Activated T-helper 2 cell treated with anti-CD3 and anti-CD28 coated beads, Interferon-gamma antibody, Interleukin-2, Interleukin-4, amounts not matched to agents 10 μg/mL and 5 μg/mL and 100 μg/mL, durations not matched to agents 14 hours and 24 hours and 36 hours (primary cell): ENCODE data around the gene MED4. TPM values are rescaled to one million over a fixed set of nuclear protein-coding genes. Genes with fewer than 3 reads are reported as not detected.

Experiments
- DNase-seq: peaks from one replicate; pipeline ENCODE4 v3.0.0; 2021; ENCODE audit warnings: low spot score
- H3K27ac Mint-ChIP-seq: one replicate; pipeline ENCODE4 v1.8.0; 2021; ENCODE audit warnings: mixed read lengths
- H3K27me3 Mint-ChIP-seq: one replicate; pipeline ENCODE4 v1.8.0; 2021; ENCODE audit warnings: low read depth, mixed read lengths
- H3K36me3 Mint-ChIP-seq: one replicate; pipeline ENCODE4 v1.8.0; 2021; ENCODE audit warnings: low read depth, mixed read lengths
- H3K4me1 Mint-ChIP-seq: one replicate; pipeline ENCODE4 v1.8.0; 2021; ENCODE audit warnings: low read depth, mixed read lengths
- H3K4me3 Mint-ChIP-seq: one replicate; pipeline ENCODE4 v1.8.0; 2021; ENCODE audit warnings: low read depth, mild to moderate bottlenecking, moderate library complexity, mixed read lengths
- H3K9me3 Mint-ChIP-seq: one replicate; pipeline ENCODE4 v1.8.0; 2021; ENCODE audit warnings: mixed read lengths
- intact Hi-C: fragments of 100-400 bp; cut with micrococcal nuclease; formaldehyde crosslinking; loops from one replicate; pipeline ENCODE4 v1.15.1; 2023
- total RNA-seq: library from RNA; stranded (reverse); gene quantifications from 2 replicates; pipeline ENCODE4 v1.2.3, GENCODE V29; 2022

MED4 gene
- total RNA-seq, 1 donor from 2014 or later: 56.1 TPM

DNA sequence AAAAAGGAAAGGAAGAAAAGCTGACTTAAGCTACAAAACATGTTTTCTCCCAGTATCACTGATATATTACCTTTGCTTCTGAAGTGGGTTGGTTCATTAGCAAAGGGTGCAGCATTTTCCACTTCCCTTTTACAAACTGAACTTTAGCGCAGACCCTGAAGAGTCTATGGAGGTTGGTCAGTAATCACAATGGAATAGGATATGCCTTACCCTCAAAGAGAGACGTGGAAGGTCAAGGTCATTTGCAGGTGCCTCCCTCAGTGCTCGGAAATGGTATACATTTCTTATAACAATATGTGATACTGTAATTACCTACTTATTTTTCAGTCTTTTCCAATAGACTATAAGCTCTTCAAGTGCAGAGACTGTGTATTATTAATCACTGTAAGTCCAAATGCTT is 21.9 kb upstream of the MED4 start:
- H3K4me3 Mint-ChIP-seq: no peak overlapping the region
- intact Hi-C loops: no loop called here
- peaks cover 20% of the 10 kb centered on the region for H3K27me3 Mint-ChIP-seq
- no peak overlapping the region for H3K27ac Mint-ChIP-seq
- DNase-seq: no peak
- peaks cover 5% of the 10 kb centered on the region for H3K4me1 Mint-ChIP-seq
- H3K9me3 Mint-ChIP-seq: no peaks in the 10 kb centered on the region
- no peaks in the 10 kb centered on the region for H3K36me3 Mint-ChIP-seq

GRCh38 chr13:48113756-48114130 is 18.8 kb upstream of the MED4 start:
- Mint-ChIP-seq H3K36me3 (no peaks in the 10 kb centered on the region), H3K9me3 (no peaks in the 10 kb centered on the region), H3K4me3 (no peak overlapping the region), H3K4me1 (peaks cover 5% of the 10 kb centered on the region), H3K27me3 (peaks cover 25% of the 10 kb centered on the region), H3K27ac (no peak overlapping the region)
- DNase-seq: no peak
- intact Hi-C loops: no loop called here

GRCh38 chr13:48112896-48113755 is 18.2 kb upstream of the MED4 start:
- Mint-ChIP-seq H3K9me3 (no peaks in the 10 kb centered on the region), H3K36me3 (no peaks in the 10 kb centered on the region), H3K27me3 (peaks cover 25% of the 10 kb centered on the region), H3K27ac (no peak overlapping the region), H3K4me3 (no peak overlapping the region), H3K4me1 (peaks cover 5% of the 10 kb centered on the region)
- intact Hi-C loops: no loop called here
- DNase-seq: no peak

- Mint-ChIP-seq H3K9me3 (no peaks in the 10 kb centered on the region), H3K4me3 (no peak overlapping the region), H3K27me3 (peaks cover 25% of the 10 kb centered on the region), H3K36me3 (no peaks in the 10 kb centered on the region), H3K4me1 (peaks cover 5% of the 10 kb centered on the region), H3K27ac (no peak overlapping the region)
- intact Hi-C loops: no loop called here
- DNase-seq: no peak
Observed at GRCh38 chr13:48110931-48111721, 16.2 kb upstream of the MED4 start.

DNA sequence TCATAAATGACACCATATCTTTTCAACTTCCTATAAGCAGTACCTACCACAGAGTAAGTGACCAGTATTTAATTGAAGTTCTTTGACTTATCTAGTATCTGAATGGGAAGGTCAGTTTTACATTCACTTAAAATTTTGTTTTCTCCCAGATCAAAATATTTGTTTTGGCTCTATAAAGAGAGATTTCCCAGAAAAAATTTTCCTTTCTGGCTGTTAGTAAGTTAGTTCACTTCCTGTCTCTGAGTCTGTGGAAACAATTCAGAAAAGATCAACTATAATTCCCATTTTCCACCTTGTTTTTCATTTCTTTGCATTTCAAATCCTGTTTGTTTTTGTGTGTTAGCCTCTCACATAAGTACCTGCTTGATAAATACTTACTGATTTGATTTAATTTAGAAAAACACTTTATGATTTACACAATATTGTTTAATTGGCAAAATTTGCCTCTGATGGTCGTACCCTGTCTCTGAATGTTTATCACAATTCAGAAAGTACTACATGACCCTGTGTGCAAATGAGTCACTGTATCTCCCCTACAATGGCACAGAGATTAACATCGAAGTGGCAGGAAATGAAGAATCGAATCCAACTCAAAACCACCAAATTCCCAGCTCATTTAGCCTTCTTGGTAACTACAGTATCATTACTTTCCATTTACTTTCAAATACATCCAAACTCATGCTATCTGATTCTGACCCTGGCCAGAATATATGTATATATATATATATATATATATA is 15.4 kb upstream of the MED4 start:
- Mint-ChIP-seq H3K36me3 (no peaks in the 10 kb centered on the region), H3K27ac (no peak overlapping the region), H3K4me3 (no peak overlapping the region), H3K9me3 (no peaks in the 10 kb centered on the region), H3K4me1 (peaks cover 5% of the 10 kb centered on the region), H3K27me3 (peaks cover 24% of the 10 kb centered on the region)
- intact Hi-C loops: no loop called here
- no peak for DNase-seq

DNA sequence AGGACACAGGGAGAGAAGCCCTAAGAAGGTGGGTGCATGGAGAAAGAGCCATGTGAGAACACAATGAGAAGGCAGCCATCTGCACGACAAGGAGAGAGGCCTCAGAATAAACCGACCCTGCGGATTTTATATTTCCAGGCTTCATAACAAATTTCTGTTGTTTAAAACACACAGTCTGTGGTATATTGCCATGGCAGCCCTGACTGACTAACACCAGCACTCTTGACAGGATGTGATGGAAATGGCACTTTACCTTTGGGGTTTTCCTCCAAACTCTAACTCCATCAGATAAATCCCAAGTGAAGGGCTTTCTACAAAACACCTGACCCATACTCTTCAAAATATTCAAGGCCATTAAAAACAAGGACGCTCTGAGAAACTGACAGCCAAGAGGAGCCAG is 13.2 kb upstream of the MED4 start:
- H3K4me3 Mint-ChIP-seq: no peak overlapping the region

DNA sequence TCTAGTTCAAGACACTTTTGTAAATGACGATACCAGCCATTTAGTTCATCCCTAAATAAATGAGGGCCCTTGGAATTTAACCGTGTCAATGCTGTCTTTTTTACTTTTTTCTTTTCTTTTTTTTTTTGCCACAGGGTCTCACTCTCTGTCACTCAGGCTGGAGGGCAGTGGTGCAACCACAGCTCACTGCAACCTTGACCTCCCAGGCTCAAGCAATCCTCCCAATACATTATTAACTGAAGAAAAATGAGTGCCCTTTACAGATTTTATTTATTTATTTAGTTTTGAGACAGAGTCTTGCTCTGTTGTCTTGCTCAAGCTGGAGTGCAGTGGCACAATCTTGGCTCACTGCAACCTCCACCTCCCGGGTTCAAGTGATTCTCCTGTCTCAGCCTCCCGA is 2.9 kb upstream of the MED4 start:
- Mint-ChIP-seq H3K9me3 (peaks cover 4% of the 10 kb centered on the region), H3K4me1 (peaks cover 12% of the 10 kb centered on the region), H3K4me3 (no peak overlapping the region), H3K27ac (no peak overlapping the region), H3K36me3 (peaks cover 5% of the 10 kb centered on the region), H3K27me3 (peaks cover 17% of the 10 kb centered on the region)
- intact Hi-C loops: loop anchor here (5.0 kb wide), 1 partner anchor 880 kb away; the partner anchor contains the start of gene FNDC3A
- DNase-seq: no peak

More for the DNA sequence above, 13.2 kb upstream of the MED4 start:
- Mint-ChIP-seq H3K4me1 (peaks cover 2% of the 10 kb centered on the region), H3K36me3 (no peaks in the 10 kb centered on the region), H3K27ac (no peak overlapping the region), H3K27me3 (peaks cover 22% of the 10 kb centered on the region), H3K9me3 (no peaks in the 10 kb centered on the region)
- intact Hi-C loops: no loop called here
- DNase-seq: no peak

DNA sequence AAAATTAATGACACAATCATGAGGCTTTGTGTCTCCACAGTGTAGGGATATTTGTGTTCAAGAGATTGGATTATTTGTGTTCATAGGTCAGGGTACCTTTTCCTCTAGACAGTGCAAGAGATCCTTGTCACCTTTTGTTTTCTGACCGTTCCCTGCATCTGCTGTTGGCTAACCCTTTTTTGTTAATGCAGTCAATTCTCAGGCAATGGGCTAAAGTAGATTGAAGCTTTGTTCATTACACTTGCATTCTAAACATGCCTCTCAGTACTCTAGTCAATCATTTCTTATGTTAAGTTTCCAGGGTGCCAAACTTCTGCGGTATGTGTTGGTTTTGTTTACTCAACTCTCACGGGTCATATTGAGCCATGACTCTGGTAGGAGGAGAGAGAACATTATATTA is 1.8 kb upstream of the MED4 start:
- Mint-ChIP-seq H3K27ac (no peak overlapping the region), H3K36me3 (peaks cover 12% of the 10 kb centered on the region), H3K4me1 (peaks cover 19% of the 10 kb centered on the region), H3K4me3 (no peak overlapping the region), H3K27me3 (peaks cover 15% of the 10 kb centered on the region), H3K9me3 (peaks cover 4% of the 10 kb centered on the region)
- DNase-seq: no peak
- intact Hi-C loops: loop anchor here (5.0 kb wide), 1 partner anchor 881 kb away; the partner anchor contains the start of gene FNDC3A

DNA sequence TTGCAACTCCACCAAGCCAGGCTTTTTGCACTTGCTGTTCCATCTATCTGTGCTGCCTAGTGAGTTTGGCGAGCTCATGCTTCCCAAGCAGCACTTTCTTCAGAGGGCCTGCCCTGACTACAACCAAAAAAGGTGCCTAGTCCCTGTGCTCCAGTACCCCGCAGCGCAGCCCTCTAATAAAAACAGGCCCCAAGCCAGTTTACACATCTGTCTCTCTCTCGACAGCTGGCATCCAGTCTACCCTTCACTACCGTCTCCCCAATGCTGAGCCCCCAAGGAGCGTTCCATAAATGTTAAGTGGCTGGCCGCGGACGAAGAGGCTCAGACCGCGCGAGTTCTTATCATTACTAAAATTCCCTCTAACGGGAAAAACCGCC is 512 bp downstream of the MED4 start:
- H3K9me3 Mint-ChIP-seq: peaks cover 4% of the 10 kb centered on the region
- peak overlapping the region; percentile 99 for H3K4me3 Mint-ChIP-seq
- H3K36me3 Mint-ChIP-seq: peaks cover 19% of the 10 kb centered on the region
- no peak for DNase-seq
- peaks cover 29% of the 10 kb centered on the region for H3K4me1 Mint-ChIP-seq
- peaks cover 8% of the 10 kb centered on the region for H3K27me3 Mint-ChIP-seq
- intact Hi-C loops: no loop called here
- H3K27ac Mint-ChIP-seq: peak overlapping the region; percentile 95

DNA sequence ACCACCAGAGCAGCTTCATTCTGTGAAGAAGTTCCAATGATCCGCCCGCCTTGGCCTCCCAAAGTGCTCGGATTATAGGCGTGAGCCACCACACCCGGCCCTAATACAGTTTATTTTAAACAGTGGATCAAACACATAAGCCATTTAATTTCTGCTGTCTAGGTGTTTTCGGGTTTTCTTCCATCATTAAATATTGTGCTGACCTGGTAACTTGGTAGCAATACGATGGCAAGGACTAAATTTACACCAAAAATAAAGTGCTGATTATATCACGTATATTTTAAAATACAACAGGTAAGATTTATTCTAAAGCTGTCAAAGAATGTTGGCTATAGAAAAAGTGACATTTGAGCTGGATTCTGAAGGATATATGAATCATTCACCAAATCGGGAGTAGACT is 1.3 kb downstream of the MED4 start:
- H3K27me3 Mint-ChIP-seq: peaks cover under 1% of the 10 kb centered on the region
- H3K27ac Mint-ChIP-seq: peak overlapping the region; percentile 95
- H3K9me3 Mint-ChIP-seq: peaks cover 4% of the 10 kb centered on the region
- H3K4me1 Mint-ChIP-seq: peaks cover 32% of the 10 kb centered on the region
- intact Hi-C loops: no loop called here
- peak overlapping the region; percentile 99 for H3K4me3 Mint-ChIP-seq
- H3K36me3 Mint-ChIP-seq: peaks cover 24% of the 10 kb centered on the region
- DNase-seq: no peak

DNA sequence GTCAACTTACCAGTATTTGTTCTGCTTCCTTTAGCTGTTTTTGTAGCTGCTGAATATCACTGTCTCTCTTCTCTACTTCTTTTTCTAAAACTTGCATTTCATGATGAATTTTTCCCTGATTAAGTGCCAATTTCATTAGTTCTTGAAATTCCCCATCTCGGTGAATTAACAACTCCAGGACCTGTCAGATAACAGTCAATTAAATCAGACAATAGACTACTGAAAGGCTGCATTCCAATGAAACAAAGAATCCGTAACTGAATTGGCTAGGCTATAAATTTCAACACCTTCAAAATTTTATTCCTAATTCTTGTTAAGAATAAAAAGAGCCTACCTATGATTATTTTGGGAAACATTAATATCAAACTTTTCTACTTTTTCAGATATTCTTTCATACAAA is 8.6 kb downstream of the MED4 start:
- H3K4me3 Mint-ChIP-seq: no peak overlapping the region
- peaks cover 9% of the 10 kb centered on the region for H3K4me1 Mint-ChIP-seq
- H3K27ac Mint-ChIP-seq: no peak overlapping the region
- H3K9me3 Mint-ChIP-seq: no peaks in the 10 kb centered on the region
- intact Hi-C loops: no loop called here
- H3K36me3 Mint-ChIP-seq: peaks cover 45% of the 10 kb centered on the region
- DNase-seq: no peak
- no peaks in the 10 kb centered on the region for H3K27me3 Mint-ChIP-seq

DNA sequence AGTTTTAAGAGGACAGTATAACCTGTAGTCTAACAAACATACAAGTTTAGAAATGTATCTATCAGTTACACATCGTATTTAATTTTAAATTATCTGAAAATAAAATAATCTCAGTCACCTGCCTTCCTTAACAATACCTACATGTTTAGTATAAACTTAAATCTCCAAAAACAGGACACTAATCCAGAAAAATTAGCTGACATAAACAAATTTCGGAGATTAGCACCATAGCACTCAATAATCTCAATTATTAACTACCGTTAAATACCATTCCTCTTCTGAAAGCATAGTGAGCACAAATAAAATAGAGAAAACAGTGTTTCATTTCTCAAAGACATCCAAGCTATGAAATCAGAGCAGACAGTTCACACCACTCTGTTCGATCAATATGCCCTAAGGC is 13.2 kb downstream of the MED4 start:
- Mint-ChIP-seq H3K36me3 (peaks cover 70% of the 10 kb centered on the region), H3K4me3 (no peak overlapping the region), H3K27me3 (no peaks in the 10 kb centered on the region)

More for the DNA sequence above, 13.2 kb downstream of the MED4 start:
- no peaks in the 10 kb centered on the region for H3K9me3 Mint-ChIP-seq
- DNase-seq: no peak
- no peak overlapping the region for H3K27ac Mint-ChIP-seq
- intact Hi-C loops: no loop called here
- peaks cover 2% of the 10 kb centered on the region for H3K4me1 Mint-ChIP-seq
